GM18502 (cell line): ENCODE data around the gene PPFIBP1.
"Not testable (repeated sequence)": the region's sequence is repeated elsewhere in the genome, so short reads cannot be mapped to it uniquely, and the experiment has no call there.

Experiments
- ATAC-seq: cut with Tn5 transposase; IDR thresholded peaks from one replicate; pipeline ENCODE4 v1.9.1; 2021; ENCODE audit warnings: mild to moderate bottlenecking; ENCODE audit not compliant: unreplicated experiment, poor library complexity

The PPFIBP1 gene

GRCh38 chr12:27583057-27583797 lies 59.2 kb downstream of the PPFIBP1 start:
- no peak for ATAC-seq

DNA sequence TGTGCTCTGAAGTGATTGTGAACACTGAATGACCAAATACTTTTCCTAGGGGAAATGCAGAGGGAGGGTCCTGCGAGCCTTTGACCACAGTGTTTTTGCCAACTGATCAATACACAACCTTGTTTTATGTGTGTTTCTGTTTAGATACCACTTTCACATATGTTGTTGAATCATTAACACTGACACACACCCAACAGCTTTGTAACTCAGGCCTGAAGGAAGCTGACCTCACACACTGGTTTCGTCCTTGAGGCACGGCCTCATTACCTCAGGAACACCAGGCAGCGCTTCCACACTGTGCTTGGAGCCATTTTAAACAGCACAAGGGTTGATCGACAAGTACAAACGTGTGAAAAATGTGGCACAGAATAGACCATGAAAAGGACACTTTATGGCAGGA lies 60.0 kb downstream of the PPFIBP1 start:
- ATAC-seq, result no peak

DNA sequence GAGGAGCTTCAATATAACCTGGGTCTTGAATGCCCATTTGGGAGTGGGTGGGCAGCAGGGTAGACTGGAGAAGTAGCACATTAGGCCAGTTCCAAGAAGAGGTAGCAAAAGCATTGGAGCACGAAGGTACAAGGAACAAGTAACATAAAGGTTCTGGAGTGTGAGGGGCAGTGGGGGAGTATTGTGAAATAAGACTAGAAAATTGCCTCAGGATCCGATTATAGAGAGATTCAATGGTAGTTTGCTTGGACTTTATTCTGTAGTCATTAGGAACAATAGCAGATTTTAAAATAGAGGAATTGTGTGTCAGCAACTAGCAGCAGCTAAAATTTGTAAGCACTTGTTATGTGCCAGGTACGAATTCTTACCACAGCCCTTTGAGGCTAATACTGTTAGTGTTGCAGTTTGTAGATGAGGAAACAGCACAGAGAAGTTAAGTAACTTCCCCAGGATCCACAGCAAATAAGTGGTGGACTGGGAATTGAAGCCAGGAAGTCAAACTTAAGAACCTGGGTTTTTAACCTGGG lies 61.8 kb downstream of the PPFIBP1 start:
- ATAC-seq, result no peak

DNA sequence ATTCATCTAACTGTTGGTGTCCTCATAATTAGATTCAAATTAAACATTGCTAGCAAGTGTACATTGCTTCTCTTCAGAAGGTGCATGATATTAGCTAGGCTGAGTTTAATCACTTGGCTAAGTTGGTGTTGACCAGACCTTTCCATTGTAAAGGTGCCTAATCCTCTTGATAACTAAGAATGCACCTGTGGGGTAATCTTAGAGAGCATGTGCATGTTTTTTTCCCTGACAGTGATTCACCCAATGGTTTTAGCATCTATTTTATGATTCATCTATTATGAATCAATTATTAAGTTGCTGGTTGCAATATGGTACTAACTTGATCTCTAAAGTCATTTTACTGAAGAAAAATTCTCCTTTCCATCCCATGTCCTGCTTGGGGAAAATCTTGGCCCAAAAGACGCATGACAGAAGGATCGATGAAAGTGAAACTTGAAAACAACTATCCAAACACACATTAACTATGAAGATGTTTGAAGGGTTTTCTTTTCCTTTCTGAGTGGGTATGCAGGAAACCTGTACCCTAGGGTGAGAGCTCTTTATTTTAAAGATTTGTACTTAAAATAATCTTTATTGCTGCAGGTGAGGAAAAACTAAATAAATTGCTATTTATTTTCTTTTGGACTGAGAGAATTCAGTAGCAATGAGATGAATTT lies 64.2 kb downstream of the PPFIBP1 start:
- ATAC-seq, result not testable (repeated sequence)

- ATAC-seq, result no peak
Measured at GRCh38 chr12:27588776-27589175, 64.8 kb downstream of the PPFIBP1 start.

- no peak for ATAC-seq
Measured at GRCh38 chr12:27589419-27589818, 65.4 kb downstream of the PPFIBP1 start.

- ATAC-seq, result not testable (repeated sequence)
Measured at GRCh38 chr12:27591698-27592097, 67.7 kb downstream of the PPFIBP1 start.

DNA sequence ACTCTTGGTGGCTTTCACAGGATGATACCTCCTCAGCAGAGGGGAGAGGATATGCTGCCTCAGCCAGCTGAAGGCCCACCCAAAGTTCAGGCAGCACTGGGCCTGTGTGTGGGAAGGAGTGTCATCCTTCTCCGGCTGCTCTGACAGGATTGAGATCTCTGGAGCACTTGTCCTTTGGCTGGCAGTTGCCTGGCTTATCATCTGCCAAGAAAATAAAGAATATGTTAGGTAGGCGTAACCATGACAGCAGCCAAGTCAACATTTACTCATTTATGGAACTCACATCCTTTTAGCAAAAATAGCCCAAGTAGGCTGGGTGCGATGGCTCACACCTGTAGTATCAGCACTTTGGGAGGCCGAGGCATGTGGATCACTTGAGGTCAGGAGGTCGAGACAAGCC lies 68.5 kb downstream of the PPFIBP1 start:
- no peak for ATAC-seq

DNA sequence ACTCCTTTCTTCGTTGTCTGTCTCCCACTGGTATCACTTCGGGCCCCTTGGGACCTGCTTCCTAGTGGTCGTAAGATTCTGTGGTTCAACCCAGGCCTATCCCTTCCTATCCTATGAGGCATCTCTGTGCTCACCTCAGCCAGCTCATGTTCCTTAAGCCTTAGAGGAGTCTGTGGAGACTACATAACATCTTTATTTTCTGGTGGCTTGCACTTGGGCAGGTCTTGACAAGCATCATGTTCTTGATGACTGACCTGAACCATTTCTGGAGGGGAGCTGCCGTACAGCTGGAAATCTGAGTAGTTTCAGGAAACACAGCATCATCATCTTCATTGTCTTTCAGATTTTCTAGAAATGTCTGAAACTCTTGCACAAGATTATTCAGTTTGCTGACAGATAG lies 69.3 kb downstream of the PPFIBP1 start:
- ATAC-seq, result no peak

GRCh38 chr12:27595231-27595642 lies 71.2 kb downstream of the PPFIBP1 start:
- ATAC-seq, result no peak

GRCh38 chr12:27598866-27599265 lies 74.9 kb downstream of the PPFIBP1 start:
- not testable (repeated sequence) for ATAC-seq

GRCh38 chr12:27601056-27601828 lies 77.2 kb downstream of the PPFIBP1 start:
- not testable (repeated sequence) for ATAC-seq

DNA sequence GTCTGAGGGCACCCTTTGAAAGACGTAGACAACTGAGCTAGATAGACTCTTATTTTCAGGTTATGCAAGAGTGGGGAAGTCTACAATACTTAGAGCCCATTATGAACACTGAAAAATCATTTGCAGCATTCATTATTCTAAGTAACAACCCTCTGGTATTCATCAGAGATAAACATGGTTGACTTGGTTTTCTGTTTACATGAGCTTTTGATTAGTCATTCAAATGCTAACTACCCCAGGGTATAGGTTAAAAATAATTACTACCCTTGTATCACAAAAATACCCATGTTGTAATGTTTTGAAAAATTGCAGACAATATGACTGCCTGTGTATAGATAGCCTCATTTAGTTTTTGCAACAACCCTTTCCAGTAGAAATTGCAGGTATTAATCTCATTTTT lies 78.5 kb downstream of the PPFIBP1 start:
- ATAC-seq, result no peak

DNA sequence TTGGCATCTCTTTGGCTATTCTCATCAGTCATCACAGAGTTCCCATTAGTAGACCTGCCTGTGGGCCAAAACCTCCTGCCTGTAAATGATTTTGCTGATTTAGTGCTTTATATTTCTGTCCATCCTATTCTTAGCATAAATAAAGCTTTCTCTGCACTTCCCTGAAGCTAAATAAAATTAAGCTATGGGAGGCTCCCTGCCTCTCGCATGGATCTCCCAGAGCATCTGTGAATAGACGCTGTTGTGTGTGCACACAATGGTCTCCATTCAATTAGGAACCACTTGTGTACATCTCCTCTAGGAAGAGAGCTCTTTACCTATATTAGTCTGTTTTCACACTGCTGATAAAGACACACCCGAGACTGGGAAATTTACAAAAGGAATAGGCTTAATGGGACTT lies 80.4 kb downstream of the PPFIBP1 start:
- no peak for ATAC-seq

DNA sequence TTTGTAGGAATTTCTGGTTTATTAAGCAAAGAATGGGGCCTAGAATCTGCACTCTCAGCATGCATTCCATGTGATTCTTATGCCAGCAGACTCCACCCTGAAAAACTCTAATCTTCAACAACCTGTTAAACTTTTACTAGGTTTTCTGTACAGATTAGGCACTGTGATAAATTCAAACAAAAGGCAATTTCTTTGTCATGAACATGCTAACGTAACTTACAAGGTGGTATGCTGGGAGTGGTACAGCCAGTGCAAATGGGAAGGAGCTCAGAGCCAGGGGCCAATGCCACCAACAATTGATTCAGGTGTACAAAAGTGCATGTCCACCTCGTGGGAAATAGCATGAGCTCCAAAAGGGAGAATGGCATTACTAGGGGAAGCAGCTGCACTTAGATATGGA lies 83.0 kb downstream of the PPFIBP1 start:
- no peak for ATAC-seq

- no peak for ATAC-seq
Measured at GRCh38 chr12:27607591-27607990, 83.6 kb downstream of the PPFIBP1 start.

DNA sequence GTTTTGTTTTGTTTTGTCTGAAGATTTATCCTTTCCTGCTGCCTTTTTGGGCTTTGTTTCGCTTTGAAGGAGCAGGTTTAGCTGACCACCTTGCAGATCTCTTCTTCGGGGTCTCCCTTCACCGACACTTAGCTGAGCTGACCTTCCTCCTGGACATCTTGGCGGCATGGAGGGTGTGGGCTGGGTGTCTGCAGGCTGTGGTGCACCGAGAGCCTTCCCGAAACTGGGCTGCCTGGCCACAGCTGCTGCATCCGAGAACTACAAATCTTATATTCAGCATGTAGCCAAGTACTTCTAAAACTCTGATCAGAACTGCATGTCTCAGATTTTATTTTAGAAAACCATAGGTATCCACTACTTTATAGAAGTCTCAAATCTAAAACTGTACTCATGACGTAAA lies 84.9 kb downstream of the PPFIBP1 start:
- no peak for ATAC-seq

DNA sequence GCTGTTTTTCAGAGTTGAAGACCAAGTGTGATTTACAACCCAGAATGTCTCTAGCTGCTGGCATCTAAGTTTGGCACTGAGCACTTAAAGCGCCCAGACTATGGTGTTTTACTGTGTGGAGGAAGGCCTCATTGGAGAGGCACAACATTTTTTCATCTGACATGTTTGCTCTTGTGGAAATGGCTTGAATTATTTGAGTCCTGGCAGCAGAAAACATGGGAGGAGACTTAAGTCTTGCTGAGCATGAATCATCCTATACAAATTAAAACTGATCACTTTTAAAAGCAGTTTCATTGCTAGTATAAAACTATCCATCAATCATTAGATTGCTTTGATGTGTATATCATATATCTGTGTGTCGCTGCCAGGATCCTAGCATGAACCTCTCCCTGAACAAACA lies 86.4 kb downstream of the PPFIBP1 start:
- ATAC-seq, result no peak

GRCh38 chr12:27614386-27614785 lies 90.4 kb downstream of the PPFIBP1 start:
- no peak for ATAC-seq

GRCh38 chr12:27614866-27615265 lies 90.9 kb downstream of the PPFIBP1 start:
- no peak for ATAC-seq

- no peak for ATAC-seq
Measured at GRCh38 chr12:27615331-27615891, 91.4 kb downstream of the PPFIBP1 start.
